ENCODE results near the gene CYP2W1.
A peak's percentile ranks its signal among the peaks of the same experiment; 100 is the strongest.

The CYP2W1 gene

DNA sequence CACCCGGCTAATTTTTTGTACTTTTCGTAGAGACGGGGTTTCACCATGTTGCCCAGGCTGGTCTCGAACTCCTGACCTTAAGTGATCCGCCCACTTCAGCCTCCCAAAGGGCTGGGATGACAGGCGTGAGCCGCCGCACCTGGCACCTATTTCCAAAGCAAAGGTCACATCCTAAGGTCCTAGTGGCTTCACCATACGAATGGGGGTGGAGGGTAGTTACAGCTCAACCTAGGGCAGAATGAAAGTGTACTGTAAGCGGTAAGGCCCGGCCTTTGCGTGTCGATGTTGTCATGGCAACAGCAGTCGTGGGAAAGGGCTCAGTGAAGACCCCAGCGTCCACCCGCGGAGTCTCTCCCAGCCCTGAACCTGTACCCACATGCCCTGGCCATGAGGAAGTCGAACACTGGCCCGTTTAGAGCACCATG lies 6.1 kb upstream of the CYP2W1 start:
- H3K27ac Mint-ChIP-seq: peak overlapping the region; percentile 91 to 98 (median 95)
- H3K9me3 Mint-ChIP-seq: no peaks in the 10 kb centered on the region
- H3K4me3 Mint-ChIP-seq: peak overlapping the region in 2 of 3 experiments; percentile 85 to 92
- peaks cover 10% of the 10 kb centered on the region for H3K36me3 Mint-ChIP-seq (ENCODE audit: low read depth)
- TF ChIP-seq, protein P1, sequence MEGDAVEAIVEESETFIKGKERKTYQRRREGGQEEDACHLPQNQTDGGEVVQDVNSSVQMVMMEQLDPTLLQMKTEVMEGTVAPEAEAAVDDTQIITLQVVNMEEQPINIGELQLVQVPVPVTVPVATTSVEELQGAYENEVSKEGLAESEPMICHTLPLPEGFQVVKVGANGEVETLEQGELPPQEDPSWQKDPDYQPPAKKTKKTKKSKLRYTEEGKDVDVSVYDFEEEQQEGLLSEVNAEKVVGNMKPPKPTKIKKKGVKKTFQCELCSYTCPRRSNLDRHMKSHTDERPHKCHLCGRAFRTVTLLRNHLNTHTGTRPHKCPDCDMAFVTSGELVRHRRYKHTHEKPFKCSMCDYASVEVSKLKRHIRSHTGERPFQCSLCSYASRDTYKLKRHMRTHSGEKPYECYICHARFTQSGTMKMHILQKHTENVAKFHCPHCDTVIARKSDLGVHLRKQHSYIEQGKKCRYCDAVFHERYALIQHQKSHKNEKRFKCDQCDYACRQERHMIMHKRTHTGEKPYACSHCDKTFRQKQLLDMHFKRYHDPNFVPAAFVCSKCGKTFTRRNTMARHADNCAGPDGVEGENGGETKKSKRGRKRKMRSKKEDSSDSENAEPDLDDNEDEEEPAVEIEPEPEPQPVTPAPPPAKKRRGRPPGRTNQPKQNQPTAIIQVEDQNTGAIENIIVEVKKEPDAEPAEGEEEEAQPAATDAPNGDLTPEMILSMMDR (IDR thresholded peaks at IDR 0.05; ENCODE audit: unreplicated experiment in 3 of 3): no peak
- peaks cover 18% of the 10 kb centered on the region for H3K4me1 Mint-ChIP-seq
- H3K27me3 Mint-ChIP-seq (ENCODE audit: low read depth): no peaks in the 10 kb centered on the region

DNA sequence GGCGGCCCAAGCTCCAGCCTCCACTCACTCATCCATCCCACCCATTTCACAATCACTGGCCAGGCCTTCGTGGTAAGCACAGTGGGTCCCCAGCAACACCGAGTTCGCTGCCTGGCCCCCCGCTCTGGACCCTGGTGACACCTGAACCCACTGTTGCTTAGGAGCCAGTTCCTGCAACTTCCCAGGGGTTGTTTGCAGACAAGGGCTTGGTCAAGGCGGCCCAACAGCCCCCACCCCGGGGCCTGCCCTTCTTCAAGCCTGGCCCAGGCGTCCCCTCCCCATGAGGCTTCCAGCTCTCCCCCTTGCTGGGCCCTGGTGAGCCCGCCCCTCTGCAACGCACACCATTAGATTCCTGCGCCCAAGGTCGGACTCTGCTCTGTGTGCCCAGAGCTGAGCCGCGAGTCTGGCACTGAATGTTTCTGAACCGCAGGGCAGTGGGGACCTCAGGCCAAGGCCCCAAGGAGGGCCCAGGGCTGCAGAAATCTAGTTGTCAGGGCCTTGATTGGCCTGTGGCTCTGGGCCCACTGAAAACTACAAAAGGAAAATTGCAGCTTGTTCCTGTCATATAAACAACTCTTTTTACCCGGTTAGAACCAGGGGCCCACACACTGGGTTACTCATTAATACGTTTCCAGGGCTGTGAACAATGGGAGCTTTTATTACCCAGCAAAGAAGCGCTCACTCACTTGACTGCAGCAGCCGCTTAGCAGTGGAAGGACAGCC lies 5.5 kb upstream of the CYP2W1 start:
- Mint-ChIP-seq H3K4me1 (peaks cover 13% of the 10 kb centered on the region), H3K27me3 (ENCODE audit: low read depth) (no peaks in the 10 kb centered on the region), H3K27ac (peak overlapping the region; percentile 91 to 98 (median 95)), H3K4me3 (peak overlapping the region; percentile 38 to 85 (median 66)), H3K9me3 (no peaks in the 10 kb centered on the region), H3K36me3 (ENCODE audit: low read depth) (peaks cover 4% of the 10 kb centered on the region)
- TF ChIP-seq, protein P1 (IDR thresholded peaks at IDR 0.05; ENCODE audit: unreplicated experiment in 3 of 3): no peak

DNA sequence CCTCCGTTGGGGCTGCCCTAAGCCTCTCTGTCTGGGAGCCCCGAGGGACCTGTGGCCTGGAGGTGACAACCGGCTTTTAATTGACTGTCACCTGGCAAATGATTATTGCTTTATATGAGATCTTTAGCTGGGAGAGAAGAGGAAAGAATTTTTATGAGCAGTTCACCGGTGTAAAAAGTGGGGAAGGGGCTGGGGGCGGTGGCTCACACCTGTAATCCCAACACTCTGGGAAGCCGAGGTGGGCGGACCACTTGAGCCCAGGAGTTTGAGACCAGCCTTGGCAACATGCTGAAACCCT lies 5.0 kb upstream of the CYP2W1 start:
- H3K4me3 Mint-ChIP-seq: peak overlapping the region; percentile 38 to 66 (median 58)
- peaks cover 13% of the 10 kb centered on the region for H3K4me1 Mint-ChIP-seq
- H3K9me3 Mint-ChIP-seq: no peaks in the 10 kb centered on the region
- H3K27me3 Mint-ChIP-seq (ENCODE audit: low read depth): no peaks in the 10 kb centered on the region
- TF ChIP-seq, protein P1 (IDR thresholded peaks at IDR 0.05; ENCODE audit: unreplicated experiment in 3 of 3): no peak
- no peaks in the 10 kb centered on the region for H3K36me3 Mint-ChIP-seq (ENCODE audit: low read depth)
- peak overlapping the region; percentile 91 to 98 (median 95) for H3K27ac Mint-ChIP-seq

DNA sequence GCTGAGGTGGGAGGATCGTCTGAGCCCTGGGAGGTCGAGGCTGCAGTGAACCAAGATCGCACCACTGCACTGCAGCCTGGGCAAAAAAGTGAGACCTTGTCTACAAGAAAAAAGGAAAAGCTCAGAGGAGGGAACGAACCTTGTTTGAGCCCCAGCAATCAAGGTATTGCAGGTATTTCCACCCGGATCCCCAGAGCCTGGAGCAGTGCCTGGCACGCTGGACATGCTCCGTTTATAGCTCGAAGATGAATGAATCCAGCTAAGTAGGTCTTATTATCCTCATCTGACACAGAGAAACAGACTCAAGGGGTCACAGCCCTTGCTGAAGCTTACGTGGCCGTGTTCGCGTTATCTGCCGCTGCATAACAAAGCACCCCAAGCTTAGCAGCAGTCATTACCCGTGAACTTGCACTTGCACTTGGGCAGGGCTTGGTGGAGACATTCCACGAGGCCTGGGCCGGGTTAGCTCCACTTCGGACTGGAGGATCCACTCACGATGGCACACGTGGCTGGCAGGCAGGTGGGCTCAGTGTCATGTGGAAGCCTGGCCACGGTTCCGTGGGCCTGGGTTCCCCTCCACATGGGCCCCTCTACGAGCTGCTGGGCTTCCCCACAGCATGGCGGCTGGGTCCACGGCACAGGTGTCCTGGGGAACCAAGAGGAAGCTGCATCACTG lies 4.4 kb upstream of the CYP2W1 start:
- peaks cover 13% of the 10 kb centered on the region for H3K4me1 Mint-ChIP-seq
- no peaks in the 10 kb centered on the region for H3K27me3 Mint-ChIP-seq (ENCODE audit: low read depth)
- TF ChIP-seq, protein P1 (IDR thresholded peaks at IDR 0.05; ENCODE audit: unreplicated experiment in 3 of 3): no peak
- H3K4me3 Mint-ChIP-seq: no peak overlapping the region
- H3K36me3 Mint-ChIP-seq (ENCODE audit: low read depth): no peaks in the 10 kb centered on the region
- H3K27ac Mint-ChIP-seq: peak overlapping the region; percentile 91 to 98 (median 95)
- no peaks in the 10 kb centered on the region for H3K9me3 Mint-ChIP-seq

DNA sequence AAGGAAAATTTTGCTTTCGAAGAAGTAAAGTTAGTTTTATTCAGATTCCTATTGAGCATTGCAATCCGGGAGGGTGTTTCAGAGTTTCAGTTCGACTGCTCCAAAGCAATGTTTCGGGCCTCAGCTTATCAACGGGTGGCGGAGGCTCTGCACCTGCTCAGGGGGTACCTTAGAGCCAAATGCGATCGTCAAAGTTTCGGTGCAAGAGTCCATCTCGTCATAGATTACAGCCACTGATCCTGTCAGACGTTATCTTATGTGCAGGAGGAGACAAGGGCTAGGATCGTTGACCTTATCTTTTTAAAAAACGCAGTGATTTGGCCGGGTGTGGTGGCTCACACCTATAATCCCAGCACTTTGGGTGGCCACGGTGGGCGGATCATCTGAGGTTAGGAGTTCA lies 3.8 kb upstream of the CYP2W1 start:
- H3K36me3 Mint-ChIP-seq (ENCODE audit: low read depth): no peaks in the 10 kb centered on the region
- no peaks in the 10 kb centered on the region for H3K27me3 Mint-ChIP-seq (ENCODE audit: low read depth)
- peak overlapping the region in 2 of 3 experiments; percentile 48 to 59 for H3K27ac Mint-ChIP-seq
- H3K9me3 Mint-ChIP-seq: no peaks in the 10 kb centered on the region
- peak overlapping the region in 1 of 3 experiments; percentile 24 for H3K4me3 Mint-ChIP-seq
- peaks cover 13% of the 10 kb centered on the region for H3K4me1 Mint-ChIP-seq
- TF ChIP-seq, protein P1 (IDR thresholded peaks at IDR 0.05; ENCODE audit: unreplicated experiment in 3 of 3): no peak

Data from nephron (organoid).